ENCODE measurements around the gene GEMIN8. TPM values are rescaled to one million over a fixed set of nuclear protein-coding genes. Genes with fewer than 3 reads are reported as not detected.

GEMIN8 gene
- total RNA-seq, 1 donor from 2014 or later: 17.8 TPM

DNA sequence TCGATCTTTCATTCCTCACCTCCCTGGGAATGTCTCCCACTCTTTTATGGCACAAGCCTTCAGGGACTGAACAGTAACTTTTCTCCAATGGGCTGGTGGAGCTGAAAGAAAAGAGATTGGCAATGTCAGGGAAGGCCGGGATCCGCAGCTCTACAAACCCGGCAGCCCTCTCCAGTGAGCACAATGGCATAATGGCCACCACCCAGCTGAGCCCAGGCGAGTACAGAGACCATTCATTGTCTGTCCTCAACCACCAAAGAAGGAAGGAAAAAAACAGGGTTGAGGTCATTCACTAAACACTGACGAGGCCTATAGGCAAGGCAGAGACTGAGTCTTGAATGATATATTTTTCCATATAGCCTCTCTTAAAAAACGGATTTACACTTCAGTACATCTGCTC, 3.6 kb downstream of the GEMIN8 start:
- no peak for DNase-seq (ENCODE audit: low spot score)
- intact Hi-C loops (cut with DNase I): no loop called here

- intact Hi-C loops (cut with DNase I): no loop called here
- no peak for DNase-seq (ENCODE audit: low spot score)
Measured at GRCh38 chrX:14022019-14022418, 7.7 kb downstream of the GEMIN8 start.

GRCh38 chrX:14017399-14017798, 12.3 kb downstream of the GEMIN8 start:
- intact Hi-C loops (cut with DNase I): no loop called here
- DNase-seq (ENCODE audit: low spot score): no peak

DNA sequence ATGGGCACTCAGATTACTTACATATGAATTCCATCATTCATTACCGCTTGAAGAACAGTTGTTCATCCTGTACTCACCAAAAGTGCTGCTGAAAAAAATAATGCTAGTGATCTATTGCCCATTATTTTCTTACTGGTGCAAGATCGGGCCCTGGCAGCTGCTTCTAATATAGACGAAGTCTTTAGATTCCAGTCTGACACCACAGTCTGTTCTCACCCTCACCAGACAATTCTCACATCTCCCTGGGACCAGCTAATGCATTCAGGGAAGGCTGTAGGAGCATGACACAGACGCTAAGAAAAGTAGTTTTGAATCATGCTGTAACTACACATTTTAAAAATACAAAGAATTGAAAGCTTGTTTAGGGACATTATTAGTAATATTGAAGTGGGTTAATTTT, 13.8 kb downstream of the GEMIN8 start:
- intact Hi-C loops (cut with DNase I): no loop called here
- DNase-seq (ENCODE audit: low spot score): no peak

DNA sequence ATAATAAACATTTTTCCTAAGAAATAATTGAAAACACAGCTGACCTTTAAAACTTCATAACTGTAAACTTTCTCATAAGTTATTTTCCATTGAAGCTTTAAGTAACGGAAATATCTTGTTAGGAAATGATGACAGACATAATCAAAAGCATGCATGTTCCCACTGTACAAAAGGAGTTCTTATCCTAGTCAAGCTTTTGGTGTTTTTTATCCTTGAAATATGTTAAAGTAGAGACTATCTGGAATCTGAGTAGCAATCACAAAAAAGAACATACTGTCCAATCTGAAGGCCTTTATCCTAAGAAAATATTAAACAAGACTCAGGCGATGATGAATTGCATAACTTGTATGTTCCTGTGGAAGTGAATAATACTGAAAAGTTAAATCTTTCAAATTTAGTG, 14.4 kb downstream of the GEMIN8 start:
- intact Hi-C loops (cut with DNase I): no loop called here
- no peak for DNase-seq (ENCODE audit: low spot score)

DNA sequence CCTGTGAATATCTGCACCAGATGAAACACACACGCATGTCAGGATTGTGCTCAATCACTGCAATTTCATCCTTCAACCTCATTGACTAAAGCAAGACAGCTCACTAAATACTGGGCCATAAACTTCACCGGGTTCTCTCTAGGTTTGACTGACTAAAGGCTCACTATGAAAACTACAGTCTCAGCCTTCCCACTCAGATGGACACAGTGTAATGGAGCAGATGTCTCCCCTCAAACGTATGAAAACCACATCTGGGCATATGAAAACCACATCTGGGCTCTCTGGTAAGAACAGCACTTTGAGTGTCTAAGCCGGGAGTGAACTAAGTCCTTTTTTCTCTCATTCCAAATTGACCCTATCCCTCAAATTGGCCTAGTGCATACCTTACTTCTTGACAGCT, 15.2 kb downstream of the GEMIN8 start:
- intact Hi-C loops (cut with DNase I): no loop called here
- no peak for DNase-seq (ENCODE audit: low spot score)

DNA sequence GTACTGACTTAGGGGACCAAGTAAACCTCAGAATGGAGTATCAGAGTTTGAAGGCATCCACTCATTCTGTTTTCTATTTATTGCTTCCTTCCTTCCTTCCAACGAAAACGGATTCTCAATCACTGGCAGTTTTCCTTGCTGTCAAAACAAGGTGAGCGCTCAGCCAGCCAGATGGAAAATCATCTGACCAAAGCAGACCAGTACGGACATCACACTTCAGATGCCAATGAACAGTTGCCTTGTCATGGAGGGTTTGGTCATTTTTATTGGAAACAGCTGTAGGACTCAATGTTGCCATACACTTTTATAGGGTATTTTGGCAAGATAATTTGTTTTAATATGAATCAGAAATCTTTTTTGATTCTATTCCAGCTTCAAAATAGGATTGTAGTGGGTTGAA, 16.6 kb downstream of the GEMIN8 start:
- no peak for DNase-seq (ENCODE audit: low spot score)
- intact Hi-C loops (cut with DNase I): no loop called here

DNA sequence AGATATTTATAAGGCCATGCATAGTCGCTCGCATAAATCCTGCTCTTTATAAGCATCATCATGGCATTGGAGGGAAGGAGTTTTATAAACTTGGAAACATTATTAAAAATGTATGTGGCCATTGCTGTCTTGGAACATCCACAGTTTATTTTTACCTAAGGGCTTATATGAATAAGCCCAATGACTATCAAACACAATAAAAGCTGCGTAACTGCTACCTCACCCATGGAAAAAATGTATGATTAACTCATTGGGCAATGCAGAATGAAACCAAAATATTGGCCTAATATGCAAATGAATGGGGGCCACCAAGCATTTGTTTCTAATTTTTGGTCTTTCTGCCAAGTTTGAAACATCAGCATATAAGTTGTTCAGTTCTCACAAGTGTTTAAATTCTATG, 19.1 kb downstream of the GEMIN8 start:
- intact Hi-C loops (cut with DNase I): no loop called here
- no peak for DNase-seq (ENCODE audit: low spot score)

GRCh38 chrX:14006540-14006939, 23.2 kb downstream of the GEMIN8 start:
- no peak for DNase-seq (ENCODE audit: low spot score)
- intact Hi-C loops (cut with DNase I): no loop called here

DNA sequence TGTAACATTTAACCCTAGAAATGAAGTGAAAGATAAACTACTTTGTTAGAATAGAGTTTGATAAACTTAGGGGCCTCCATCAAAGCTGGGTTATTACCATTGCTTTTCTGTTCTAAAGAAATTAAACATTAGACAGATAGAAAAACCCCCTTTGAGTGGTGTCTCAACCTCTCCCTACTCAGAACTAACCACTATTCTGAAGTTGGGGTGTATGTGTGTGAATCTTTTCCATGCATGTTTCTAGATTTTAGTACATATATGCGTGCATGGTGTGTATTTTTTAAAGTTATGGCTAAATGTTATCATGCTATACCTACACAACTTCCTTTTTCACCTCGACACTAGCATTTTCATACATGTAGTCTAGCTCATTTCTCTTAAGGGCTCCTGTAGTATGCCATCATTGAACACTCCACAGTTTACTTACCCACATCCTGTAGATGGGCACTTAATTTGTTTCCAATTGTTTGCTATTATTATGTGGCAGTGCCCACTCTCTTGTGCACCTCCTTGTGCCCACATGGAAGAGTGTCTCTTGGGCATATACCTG, 25.7 kb downstream of the GEMIN8 start:
- no peak for DNase-seq (ENCODE audit: low spot score)
- intact Hi-C loops (cut with DNase I): no loop called here

DNA sequence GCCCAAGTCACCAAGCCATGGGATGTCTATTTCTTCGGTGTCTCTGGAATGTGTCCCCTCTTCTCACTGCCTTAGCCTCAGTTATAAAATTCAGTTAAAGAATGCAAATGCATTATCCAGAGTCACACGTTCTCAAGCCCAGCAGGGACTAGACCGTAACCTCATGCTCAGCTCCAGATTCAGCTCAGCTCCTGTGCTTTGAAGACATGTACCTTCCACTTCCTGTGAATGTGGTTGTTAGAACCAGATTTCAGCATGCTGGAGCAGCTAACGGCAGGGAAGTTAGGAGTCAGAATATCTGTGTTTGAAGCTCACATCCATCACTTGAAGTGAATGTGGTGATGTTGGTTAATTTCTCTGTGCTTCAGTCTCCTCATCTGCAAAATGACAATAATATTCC, 26.7 kb downstream of the GEMIN8 start:
- intact Hi-C loops (cut with DNase I): no loop called here
- DNase-seq (ENCODE audit: low spot score): no peak

- intact Hi-C loops (cut with DNase I): no loop called here
- no peak for DNase-seq (ENCODE audit: low spot score)
Measured at GRCh38 chrX:13996650-13997049, 33.0 kb downstream of the GEMIN8 start.

DNA sequence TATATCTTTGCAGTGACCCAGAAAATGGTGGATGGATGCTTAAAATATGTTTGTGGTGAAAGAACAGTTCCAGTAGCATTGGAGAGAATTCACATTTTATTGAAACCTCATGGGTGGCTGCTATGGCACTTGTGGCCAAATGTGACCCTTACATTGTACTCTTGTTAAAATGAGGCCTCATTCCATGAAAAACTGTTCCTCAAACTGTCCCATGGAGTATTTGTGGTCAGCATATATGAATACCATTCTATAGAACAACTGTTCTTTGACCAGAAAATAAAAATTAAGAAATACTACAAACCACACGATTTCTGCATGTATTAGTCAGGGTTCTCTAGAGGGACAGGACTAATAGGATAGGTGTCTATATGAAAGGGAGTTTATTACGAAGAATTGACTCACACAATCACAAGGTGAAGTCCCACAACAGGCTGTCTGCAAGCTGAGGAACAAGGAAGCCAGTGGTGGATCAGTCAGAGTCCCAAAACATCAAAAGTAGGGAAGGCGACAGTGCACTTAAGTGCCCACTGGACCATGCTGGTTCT, 35.1 kb downstream of the GEMIN8 start:
- no peak for DNase-seq (ENCODE audit: low spot score)
- intact Hi-C loops (cut with DNase I): no loop called here

DNA sequence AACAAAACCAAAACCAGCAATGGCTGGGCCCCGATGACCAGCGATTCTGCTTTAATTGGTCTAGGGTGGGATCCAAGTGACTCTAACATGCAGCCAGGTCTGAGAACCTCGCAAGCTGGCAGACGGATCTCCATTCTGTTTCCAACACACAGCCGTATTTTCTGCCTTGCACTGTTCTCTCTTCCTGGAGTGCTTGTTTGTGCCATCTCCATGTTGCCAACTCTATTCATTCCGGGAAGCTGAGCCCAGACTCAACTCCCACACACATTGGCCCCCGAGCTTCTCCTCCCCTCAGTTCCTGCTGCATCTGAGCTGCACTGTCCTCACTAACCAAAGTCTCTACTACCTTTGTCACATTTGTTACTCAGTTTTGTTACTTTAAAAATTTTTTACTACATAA, 35.6 kb downstream of the GEMIN8 start:
- no peak for DNase-seq (ENCODE audit: low spot score)
- intact Hi-C loops (cut with DNase I): no loop called here

DNA sequence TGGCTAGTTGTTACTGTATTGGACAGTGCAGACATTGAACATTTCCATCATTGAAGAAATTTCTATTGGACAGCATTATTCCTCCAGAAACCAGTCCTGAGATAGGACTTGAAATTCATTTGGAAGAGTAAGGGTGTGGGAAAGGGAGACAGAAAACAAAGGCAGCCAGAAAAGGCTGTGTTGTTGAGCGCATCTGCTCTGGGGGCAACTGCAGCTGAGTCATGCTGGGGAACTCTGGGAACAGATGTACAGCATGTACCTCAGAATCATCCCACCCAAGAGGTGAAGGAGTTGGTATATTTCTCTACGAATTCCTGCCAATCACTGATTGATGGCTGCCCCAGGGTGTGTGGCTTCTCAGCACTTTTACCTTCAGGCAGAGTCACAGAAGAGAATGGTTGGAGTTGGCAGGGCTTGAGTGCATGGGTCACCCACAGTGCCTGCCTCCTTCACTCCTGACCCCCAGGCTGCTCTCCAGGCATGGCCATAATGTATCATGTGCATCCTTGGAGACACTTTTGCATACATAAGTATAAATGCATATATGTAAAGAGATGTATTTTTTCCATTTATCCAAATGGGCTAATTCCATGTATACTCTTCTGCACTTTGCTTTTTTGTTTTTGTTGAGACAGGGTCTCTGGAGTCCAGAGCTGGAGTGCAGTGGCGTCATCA, 39.4 kb downstream of the GEMIN8 start:
- no peak for DNase-seq (ENCODE audit: low spot score)
- intact Hi-C loops (cut with DNase I): no loop called here

GRCh38 chrX:13985697-13986435, 43.8 kb downstream of the GEMIN8 start:
- DNase-seq (ENCODE audit: low spot score): no peak
- intact Hi-C loops (cut with DNase I): no loop called here

GRCh38 chrX:13983734-13984133, 46.0 kb downstream of the GEMIN8 start:
- no peak for DNase-seq (ENCODE audit: low spot score)
- intact Hi-C loops (cut with DNase I): no loop called here

DNA sequence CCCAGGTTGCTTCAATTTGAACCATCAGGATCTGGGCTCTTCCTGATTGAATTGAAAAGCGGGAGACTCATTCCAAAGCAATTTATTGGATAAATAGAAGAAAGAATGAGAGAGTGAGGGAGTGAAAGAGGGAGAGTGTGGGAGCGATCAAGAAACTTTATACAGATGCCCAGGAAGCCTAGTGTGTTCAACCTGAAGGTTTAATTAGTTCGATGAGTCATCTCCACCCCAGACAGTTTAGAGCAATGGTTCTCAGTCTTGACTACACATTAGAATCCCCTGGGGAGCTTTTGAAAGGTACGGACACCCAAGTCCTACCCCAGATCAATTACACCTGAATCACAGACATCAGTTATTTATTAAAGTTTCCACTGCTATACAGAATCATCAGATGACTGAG, 61.5 kb downstream of the GEMIN8 start:
- intact Hi-C loops (cut with DNase I): no loop called here
- DNase-seq (ENCODE audit: low spot score): no peak

DNA sequence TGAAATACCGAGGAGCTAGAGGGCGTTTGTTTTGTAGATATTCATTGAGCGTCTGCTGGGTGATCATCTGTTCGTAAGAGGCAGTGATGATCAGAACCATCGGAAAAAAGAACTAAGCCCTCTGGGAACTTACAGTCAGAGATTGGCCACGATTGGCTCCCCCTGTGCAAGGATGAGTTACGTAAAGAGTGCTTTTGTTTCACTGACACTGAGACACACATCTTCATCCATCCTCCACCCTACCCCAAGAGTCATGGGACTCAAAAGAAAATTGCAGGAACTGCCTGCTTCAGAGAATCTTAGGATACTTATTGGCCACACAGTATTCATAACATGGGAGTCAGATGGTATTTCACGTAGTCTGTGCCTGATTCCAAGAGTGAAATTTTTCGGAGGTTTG, 62.1 kb downstream of the GEMIN8 start:
- no peak for DNase-seq (ENCODE audit: low spot score)
- intact Hi-C loops (cut with DNase I): no loop called here

- intact Hi-C loops (cut with DNase I): no loop called here
- no peak for DNase-seq (ENCODE audit: low spot score)
Measured at GRCh38 chrX:13966793-13967125, 62.9 kb downstream of the GEMIN8 start.

Data from cardiac septum (tissue), 1 donor.